Astrocyte of the cerebellum (primary cell): Measurements from ENCODE around the gene CYP17A1.

ENCODE experiments used
- DNase-seq: peaks from one replicate; pipeline ENCODE4 v3.0.0-alpha.2; 2011; ENCODE audit warnings: low read depth
- H3K4me3 ChIP-seq: 2 replicates; pipeline ENCODE4 v1.5.1; 2011; ENCODE audit warnings: mild to moderate bottlenecking, low read depth, low read length, moderate library complexity
- in situ Hi-C: cut with HindIII; loops from 2 replicates; pipeline ENCODE4 v1.10.0; 2017; ENCODE audit warnings: low sequenced_read_pairs
- TF ChIP-seq, protein P1 (sequence below): IDR thresholded peaks from 2 replicates; pipeline ENCODE4 v1.5.1; 2012; ENCODE audit warnings: low read length, low read depth, moderate library complexity, mild to moderate bottlenecking; ENCODE audit errors: missing control alignments

CYP17A1 gene

DNA sequence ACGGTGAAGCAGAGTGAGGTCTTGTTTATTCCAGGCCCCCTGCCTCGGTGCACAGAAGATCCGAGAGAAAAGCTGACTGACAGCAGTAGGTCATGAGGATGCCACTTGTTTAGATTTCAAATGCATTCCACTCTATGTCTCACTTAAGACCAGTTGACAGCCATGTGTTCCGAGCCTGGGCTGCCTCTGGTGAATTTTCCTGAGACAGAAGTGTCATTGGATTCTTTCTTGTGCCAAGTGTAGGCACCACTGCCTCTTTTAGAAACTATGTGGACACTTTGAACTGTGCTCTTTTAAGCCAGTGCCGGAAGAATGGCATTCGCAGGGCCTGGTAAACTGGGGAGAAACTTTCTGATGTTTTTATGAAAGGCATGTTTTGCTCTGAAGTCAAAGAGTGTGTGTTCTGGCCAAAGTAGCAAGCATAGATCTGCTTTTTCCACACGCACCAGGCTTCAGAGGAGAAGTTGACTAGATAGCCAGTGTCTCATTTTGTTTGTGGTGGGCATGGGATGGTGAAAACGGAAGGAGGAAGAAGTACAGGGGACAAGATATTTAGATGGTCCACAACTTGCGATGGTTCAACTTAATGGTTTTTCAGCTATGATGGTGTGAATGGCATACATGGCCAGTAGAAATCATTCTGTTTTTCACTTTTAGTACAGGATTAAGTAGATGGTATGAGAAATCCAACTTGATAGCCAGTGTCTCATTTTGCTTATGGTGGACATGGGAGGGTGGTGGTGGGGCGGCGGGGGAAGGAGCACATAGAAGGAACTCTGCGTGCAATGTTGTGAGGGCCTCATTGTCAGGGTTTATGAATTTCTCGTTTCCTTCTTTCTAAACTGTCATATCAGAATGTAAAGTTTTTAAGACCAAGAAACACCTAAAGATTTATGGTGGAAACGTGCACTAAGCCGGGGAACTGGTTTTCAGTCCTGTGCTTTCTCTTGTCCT, 41.5 kb downstream of the CYP17A1 start:
- H3K4me3 ChIP-seq: no peak overlapping the region
- in situ Hi-C loops: no loop called here
- no peak for DNase-seq
- TF ChIP-seq, protein P1, sequence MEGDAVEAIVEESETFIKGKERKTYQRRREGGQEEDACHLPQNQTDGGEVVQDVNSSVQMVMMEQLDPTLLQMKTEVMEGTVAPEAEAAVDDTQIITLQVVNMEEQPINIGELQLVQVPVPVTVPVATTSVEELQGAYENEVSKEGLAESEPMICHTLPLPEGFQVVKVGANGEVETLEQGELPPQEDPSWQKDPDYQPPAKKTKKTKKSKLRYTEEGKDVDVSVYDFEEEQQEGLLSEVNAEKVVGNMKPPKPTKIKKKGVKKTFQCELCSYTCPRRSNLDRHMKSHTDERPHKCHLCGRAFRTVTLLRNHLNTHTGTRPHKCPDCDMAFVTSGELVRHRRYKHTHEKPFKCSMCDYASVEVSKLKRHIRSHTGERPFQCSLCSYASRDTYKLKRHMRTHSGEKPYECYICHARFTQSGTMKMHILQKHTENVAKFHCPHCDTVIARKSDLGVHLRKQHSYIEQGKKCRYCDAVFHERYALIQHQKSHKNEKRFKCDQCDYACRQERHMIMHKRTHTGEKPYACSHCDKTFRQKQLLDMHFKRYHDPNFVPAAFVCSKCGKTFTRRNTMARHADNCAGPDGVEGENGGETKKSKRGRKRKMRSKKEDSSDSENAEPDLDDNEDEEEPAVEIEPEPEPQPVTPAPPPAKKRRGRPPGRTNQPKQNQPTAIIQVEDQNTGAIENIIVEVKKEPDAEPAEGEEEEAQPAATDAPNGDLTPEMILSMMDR: no peak

- no peak for DNase-seq
- in situ Hi-C loops: no loop called here
- TF ChIP-seq, protein P1: no peak
Measured at GRCh38 chr10:102791754-102792395, 45.3 kb downstream of the CYP17A1 start.

GRCh38 chr10:102785818-102786217, 51.4 kb downstream of the CYP17A1 start:
- H3K4me3 ChIP-seq: no peak overlapping the region
- DNase-seq: no peak
- TF ChIP-seq, protein P1: no peak
- in situ Hi-C loops: no loop called here

More at GRCh38 chr10:102791754-102792395, 45.3 kb downstream of the CYP17A1 start:
- no peak overlapping the region for H3K4me3 ChIP-seq

DNA sequence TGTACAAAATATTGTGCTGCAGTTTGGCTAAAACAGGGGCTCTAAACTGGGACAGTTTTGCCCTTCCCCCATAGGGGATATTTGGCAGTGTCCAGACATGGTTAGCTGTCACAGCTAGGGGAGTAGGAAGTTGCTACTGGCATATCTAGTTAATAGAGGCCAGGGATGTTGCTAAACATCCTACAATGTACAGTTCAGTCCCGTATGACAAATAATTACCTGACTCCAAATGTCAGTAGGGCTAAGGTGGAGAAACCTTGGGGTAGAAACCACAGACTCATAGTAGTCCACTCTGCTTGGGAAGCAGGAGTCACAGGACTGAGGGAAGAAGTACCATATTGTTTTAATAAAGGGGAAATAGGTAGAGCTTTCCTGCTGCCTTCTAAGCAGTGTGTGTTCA, 53.6 kb downstream of the CYP17A1 start:
- in situ Hi-C loops: no loop called here
- no peak for DNase-seq
- TF ChIP-seq, protein P1: no peak

DNA sequence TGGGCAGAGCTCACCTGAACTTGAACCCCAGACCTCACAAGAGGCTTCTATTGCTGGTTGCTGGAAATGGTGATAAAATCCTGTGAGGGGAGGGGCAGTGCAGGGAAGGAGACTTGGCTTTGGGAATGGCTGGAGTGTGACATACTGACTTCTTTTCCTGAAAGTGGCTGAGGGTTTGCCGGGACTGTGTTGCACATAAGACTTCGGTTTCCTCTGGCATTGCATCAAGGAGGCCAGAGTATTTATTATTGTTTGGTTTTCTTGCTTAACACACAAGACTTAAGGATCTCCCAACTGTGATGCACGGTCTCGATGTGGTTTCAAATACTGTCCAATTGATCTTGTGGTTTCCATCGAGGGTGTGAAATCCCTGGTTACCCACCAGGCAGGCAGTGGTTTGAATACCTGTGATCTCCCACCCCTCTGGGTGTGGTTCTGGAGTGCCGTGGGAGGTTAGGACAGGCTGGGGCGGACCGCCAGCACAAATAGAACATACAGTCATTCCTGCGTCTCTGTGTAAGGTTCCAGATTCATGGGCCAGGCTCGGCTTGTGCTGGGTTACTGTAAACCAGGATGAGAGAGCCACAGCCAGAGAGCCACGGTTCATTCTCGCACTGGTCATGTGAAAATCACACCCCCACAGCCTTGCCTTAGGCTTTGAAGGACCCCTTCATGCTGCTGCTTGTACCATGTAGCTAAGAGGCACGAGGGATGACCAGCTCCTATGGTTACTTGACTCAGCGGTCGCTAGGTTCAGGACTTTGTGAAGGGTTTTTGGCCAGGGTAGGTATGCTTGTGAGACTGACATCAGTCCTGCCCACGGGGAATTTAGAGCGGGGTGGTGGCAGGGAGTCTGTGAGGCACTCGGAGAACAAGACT, 54.3 kb downstream of the CYP17A1 start:
- TF ChIP-seq, protein P1: no peak
- peak; percentile 99 for DNase-seq
- no peak overlapping the region for H3K4me3 ChIP-seq
- in situ Hi-C loops: no loop called here

More for the DNA sequence above, 53.6 kb downstream of the CYP17A1 start:
- H3K4me3 ChIP-seq: no peak overlapping the region

DNA sequence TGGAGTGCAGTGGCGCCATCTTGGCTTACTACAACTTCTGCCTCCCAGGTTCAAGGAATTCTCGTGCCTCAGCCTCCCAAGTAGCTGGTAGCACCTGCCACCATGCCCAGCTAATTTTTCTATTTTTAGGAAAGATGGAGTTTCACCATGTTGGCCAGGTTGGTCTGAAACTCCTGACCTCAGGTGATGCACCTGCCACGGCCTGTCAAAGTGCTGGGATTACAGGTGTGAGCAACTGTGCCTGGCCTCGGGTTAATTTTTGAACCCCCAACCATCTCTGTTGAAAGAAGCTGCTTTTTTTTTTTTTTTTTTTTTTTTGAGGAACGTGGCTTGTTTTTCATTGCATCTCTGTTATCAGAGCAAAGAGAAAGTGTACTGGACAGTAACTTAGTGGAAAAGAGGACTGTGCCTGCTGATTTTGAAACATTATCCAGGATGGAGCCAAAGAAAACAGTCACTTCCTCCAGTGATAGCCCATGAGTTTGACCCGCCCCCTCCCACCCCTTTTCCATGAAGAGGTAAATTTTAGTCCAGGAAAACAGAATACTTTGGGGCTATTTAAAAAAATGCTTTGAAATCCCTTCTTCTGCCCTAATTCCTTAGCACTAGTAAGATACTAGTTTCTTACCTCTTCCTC, 55.2 kb downstream of the CYP17A1 start:
- TF ChIP-seq, protein P1: no peak
- in situ Hi-C loops: no loop called here
- no peak overlapping the region for H3K4me3 ChIP-seq
- DNase-seq: no peak
